HepG2 (cell line): ENCODE measurements around the gene HADH. TPM values are rescaled to one million over a fixed set of nuclear protein-coding genes. Genes with fewer than 3 reads are reported as not detected.

Experiments used
- ATAC-seq: fragments of 200-7000 bp; cut with Tn5 transposase; 3 replicates; pipeline ENCODE4 v1.9.1; 2020; ENCODE audit warnings: mild to moderate bottlenecking, moderate library complexity
- BruUV-seq: library from RNA; stranded (reverse); fragments of 400-500 nt; replicated peaks from 2 replicates; lab custom pipeline; 2021; lab: Mats Ljungman, UMichigan
- CTCF ChIA-PET: fragments of 300-600 bp; formaldehyde crosslinking; extraction: SDS; loops from one replicate; lab custom pipeline; 2021; ENCODE audit warnings: low total read pairs, inconsistent platforms, low intra/inter-chr PET ratio; lab: Yijun Ruan, JAX
- POLR2A ChIA-PET: fragments of 350-600 bp; sonication (Branson Sonifier 250); formaldehyde crosslinking; loops from one replicate; lab custom pipeline; 2020; ENCODE audit warnings: antibody characterized with exemption, inconsistent platforms; lab: Yijun Ruan, JAX
- DNase-seq: peaks from one replicate; pipeline ENCODE4 v3.0.0-alpha.2; 2015; ENCODE audit warnings: low spot score
- FAIRE-seq: peaks from 3 replicates; lab custom pipeline; 2011; peaks lifted over from hg19 to GRCh38; lab: Jason Lieb, UNC
- H2AFZ ChIP-seq: one replicate; pipeline ENCODE4 v1.6.1; 2011; ENCODE audit warnings: low read length, inconsistent platforms
- H3K27ac ChIP-seq: fragments of 300-600 bp; 3 replicates; pipeline ENCODE4 v1.8.0; 2011; ENCODE audit warnings: mixed run types, mild to moderate bottlenecking, mixed read lengths, low read length, inconsistent platforms; ENCODE audit not compliant: insufficient read depth; ENCODE audit errors: extremely low read length
- H3K27me3 ChIP-seq, 2 experiments: fragments of 200-600 bp in 1 of 2; 2 replicates in 1 of 2; 3 replicates in 1 of 2; pipeline versions ENCODE4 v1.6.0 to v1.8.0; 2011; ENCODE audit warnings: low read length in 2 of 2, mild to moderate bottlenecking in 2 of 2, moderate library complexity in 2 of 2, inconsistent platforms in 1 of 2; ENCODE audit not compliant: insufficient read depth in 2 of 2, control insufficient read depth in 1 of 2
- H3K36me3 ChIP-seq, 2 experiments: fragments of 200-600 bp in 1 of 2; replicated peaks in 1 of 2; 2 replicates in 1 of 2; 3 replicates in 1 of 2; pipeline versions ENCODE4 v1.5.1 to v1.8.0; 2011; ENCODE audit warnings: low read length in 2 of 2, inconsistent platforms in 1 of 2; ENCODE audit not compliant: insufficient read depth in 2 of 2, control insufficient read depth in 1 of 2
- H3K4me1 ChIP-seq: 2 replicates; pipeline ENCODE4 v1.5.1; 2012; ENCODE audit warnings: low read length, inconsistent platforms; ENCODE audit not compliant: insufficient read depth
- H3K4me2 ChIP-seq: 2 replicates; pipeline ENCODE4 v1.6.0; 2011; ENCODE audit warnings: low read depth, low read length, inconsistent platforms
- H3K4me3 ChIP-seq, 3 experiments: fragments of 200-600 bp in 1 of 3; sonication (generic), shearing (Covaris generic) in 1 of 3; replicated peaks in 1 of 3; 2 replicates each; pipeline ENCODE4 v1.5.1; 2011 to 2016; ENCODE audit warnings: low read length in 3 of 3, inconsistent platforms in 2 of 3, low read depth in 2 of 3, mild to moderate bottlenecking in 2 of 3, control low read depth in 1 of 3, mixed read lengths in 1 of 3; ENCODE audit not compliant: insufficient read depth in 1 of 3
- H3K79me2 ChIP-seq: one replicate; pipeline ENCODE4 v1.6.1; 2011; ENCODE audit warnings: low read length, inconsistent platforms; ENCODE audit not compliant: insufficient read depth
- H3K9ac ChIP-seq: 2 replicates; pipeline ENCODE4 v1.6.0; 2011; ENCODE audit warnings: mild to moderate bottlenecking, low read depth, low read length, inconsistent platforms; ENCODE audit not compliant: insufficient read depth
- H3K9me3 ChIP-seq: 2 replicates; pipeline ENCODE4 v1.5.1; 2012; ENCODE audit warnings: mild to moderate bottlenecking, low read length
- H4K20me1 ChIP-seq: 2 replicates; pipeline ENCODE4 v1.6.0; 2011; ENCODE audit warnings: inconsistent platforms, mild to moderate bottlenecking, low read length, moderate library complexity; ENCODE audit not compliant: insufficient read depth
- ATRX ChIP-seq: sonication (generic); formaldehyde crosslinking; IDR thresholded peaks from 2 replicates; pipeline ENCODE4 v1.4.0; 2020; ENCODE audit warnings: missing genetic modification reagents, borderline replicate concordance
- GATA4 ChIP-seq: sonication (generic); IDR thresholded peaks from 2 replicates; pipeline ENCODE4 v1.6.1; 2016; ENCODE audit warnings: antibody characterized with exemption, low read depth, borderline replicate concordance
- HHEX ChIP-seq: IDR thresholded peaks from 2 replicates; pipeline ENCODE4 v1.6.1; 2016; ENCODE audit warnings: control low read depth
- HOXA5 ChIP-seq: sonication (generic); formaldehyde crosslinking; IDR thresholded peaks from 2 replicates; pipeline ENCODE4 v1.4.0; 2020; ENCODE audit warnings: missing genetic modification reagents
- MIXL1 ChIP-seq: IDR thresholded peaks from 2 replicates; pipeline ENCODE4 v1.6.1; 2016
- NFE2 ChIP-seq: sonication (generic); formaldehyde crosslinking; IDR thresholded peaks from 2 replicates; pipeline ENCODE4 v1.4.0; 2020; ENCODE audit warnings: missing genetic modification reagents
- PCBP1 ChIP-seq: fragments of 200-400 bp; formaldehyde crosslinking; IDR thresholded peaks from 2 replicates; pipeline ENCODE4 v1.6.1; 2017; ENCODE audit warnings: mild to moderate bottlenecking, low read depth, low read length, borderline replicate concordance
- ZNF205 ChIP-seq: IDR thresholded peaks from 2 replicates; pipeline ENCODE4 v1.6.1; 2018; ENCODE audit warnings: missing biosample characterization, missing genetic modification reagents
- ZNF224 ChIP-seq: sonication (generic); formaldehyde crosslinking; IDR thresholded peaks from 2 replicates; pipeline ENCODE4 v1.5.0; 2020; ENCODE audit warnings: mild to moderate bottlenecking, missing genetic modification reagents
- ZNF264 ChIP-seq: sonication (generic); formaldehyde crosslinking; IDR thresholded peaks from 2 replicates; pipeline ENCODE4 v1.4.0; 2020; ENCODE audit warnings: missing genetic modification reagents
- ZNF468 ChIP-seq: sonication (generic); formaldehyde crosslinking; IDR thresholded peaks from 2 replicates; pipeline ENCODE4 v1.8.0; 2022; ENCODE audit warnings: mild to moderate bottlenecking, moderate library complexity, missing genetic modification reagents
- ZNF547 ChIP-seq: sonication (generic); formaldehyde crosslinking; IDR thresholded peaks from 2 replicates; pipeline ENCODE4 v1.5.1; 2020; ENCODE audit warnings: mild to moderate bottlenecking, missing genetic modification reagents
- WGBS: methylation state at CpG from one replicate; pipeline ENCODE4 v1.1.6; 2017; ENCODE audit warnings: low lambda C conversion rate; 5-methylcytosine and 5-hydroxymethylcytosine counted together
- in situ Hi-C: cut with HindIII; loops from 2 replicates; pipeline ENCODE4 v1.10.0; 2017; ENCODE audit warnings: low pct_unique_long_range_greater_than_20kb; ENCODE audit not compliant: extremely low pct_ligation_motif_present
- intact Hi-C: fragments of 100-400 bp; cut with micrococcal nuclease; formaldehyde crosslinking; loops from one replicate; pipeline ENCODE4 v1.10.0; 2022; ENCODE audit not compliant: unreplicated experiment
- polyA plus RNA-seq, 8 experiments: library from polyadenylated mRNA; depleted of rRNA in 3 of 8; stranded (reverse) in 7 of 8; unstranded in 1 of 8; fragments of >200 nt; fragmentation: Illumina TruSeq in 4 of 8; extraction: Trizol in 4 of 8; gene quantifications; 2 replicates each; pipeline versions ENCODE4 v1.2.1 to v1.2.3, GENCODE V29; 2011 to 2016; ENCODE audit warnings: low read depth in 4 of 8, missing spikeins in 1 of 8, mixed read lengths in 1 of 8; ENCODE audit not compliant: insufficient read depth in 1 of 8
- total RNA-seq, 5 experiments: library from RNA; depleted of rRNA; stranded (reverse); fragments of >200 nt; fragmentation: Illumina TruSeq; extraction: Trizol; gene quantifications; 2 replicates each; pipeline ENCODE4 v1.2.3, GENCODE V29; 2016; ENCODE audit warnings: low read depth in 1 of 5
- TF ChIP-seq, protein P1 (sequence below): sonication (generic); formaldehyde crosslinking; IDR thresholded peaks from 2 replicates; pipeline ENCODE4 v1.4.0; 2020; ENCODE audit warnings: missing genetic modification reagents
- TF ChIP-seq, protein P2 (sequence below): sonication (generic); formaldehyde crosslinking; IDR thresholded peaks from 2 replicates; pipeline ENCODE4 v1.4.0; 2020; ENCODE audit warnings: mild to moderate bottlenecking, missing genetic modification reagents
- TF ChIP-seq, protein P3 (sequence below), 2 experiments: sonication (generic) in 1 of 2; formaldehyde crosslinking in 1 of 2; IDR thresholded peaks; 2 replicates each; pipeline versions ENCODE4 v1.4.0 to v1.6.1; 2018 to 2020; ENCODE audit warnings: missing genetic modification reagents in 2 of 2, borderline replicate concordance in 1 of 2, low read depth in 1 of 2, mild to moderate bottlenecking in 1 of 2, missing biosample characterization in 1 of 2
- TF ChIP-seq, protein P4 (sequence below): sonication (generic); formaldehyde crosslinking; IDR thresholded peaks from 2 replicates; pipeline ENCODE4 v1.4.0; 2020; ENCODE audit warnings: missing genetic modification reagents

The HADH gene
- total and polyA plus RNA-seq, 2 of the 13 experiments (the other 11 are each of a cell fraction or from before 2014, with no cell fraction given) = 29.6 to 33.9 TPM

DNA sequence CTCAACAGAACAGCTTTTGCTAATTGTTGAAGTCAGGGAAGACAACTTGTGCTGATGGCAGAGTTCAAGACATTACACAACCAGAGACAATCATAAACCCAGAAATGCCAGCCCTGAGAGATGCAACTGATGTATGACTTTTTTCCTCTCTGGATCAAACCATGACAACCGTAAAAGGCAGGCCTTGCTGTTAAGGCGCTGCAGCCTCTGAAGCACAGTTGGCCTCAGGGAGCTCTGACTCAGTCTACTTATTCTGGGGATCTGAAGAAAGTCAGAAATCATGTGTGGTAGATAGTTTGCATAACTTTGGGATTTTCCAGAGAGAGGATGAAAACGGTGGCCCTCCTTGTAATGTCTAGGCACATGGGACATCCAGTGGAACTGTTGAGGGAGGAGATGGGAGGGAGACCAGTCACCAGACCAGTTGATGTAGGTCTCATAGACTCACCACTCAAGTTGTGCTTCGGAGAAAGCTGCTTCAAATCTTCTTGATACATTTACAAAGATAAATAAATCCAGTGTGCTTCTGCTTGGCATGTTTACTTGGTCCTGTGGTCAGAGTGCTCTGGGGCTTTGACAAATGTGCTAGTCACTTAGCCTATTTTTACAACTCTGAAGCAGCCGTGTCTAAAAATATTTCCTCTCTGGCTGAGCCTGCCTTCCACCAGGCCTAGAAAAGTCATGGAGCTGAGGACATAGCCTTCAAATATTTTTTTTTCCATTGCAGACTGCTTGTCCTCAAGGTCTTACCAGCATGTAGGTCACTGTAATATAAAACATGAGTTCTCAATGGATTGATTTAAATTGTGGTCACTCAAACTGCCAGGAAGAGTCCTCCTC, 7.5 kb downstream of the HADH start:
- no peak overlapping the region for H3K27ac ChIP-seq
- no peaks in the 10 kb centered on the region for H3K9me3 ChIP-seq
- in situ Hi-C loops (no loop called here), intact Hi-C loops (no loop called here)
- BruUV-seq = no TSS peak
- H3K9ac ChIP-seq = no peak overlapping the region
- H3K4me1 ChIP-seq = peaks cover 39% of the 10 kb centered on the region
- ChIA-PET CTCF (no interaction called here), POLR2A (no interaction called here)
- WGBS = 93% methylated on average over 4 of the region's 5 CpGs
- DNase-seq (no peak), FAIRE-seq (no peak), ATAC-seq (no peak)
- H3K4me3 ChIP-seq = no peak overlapping the region
- peaks cover 0 to 4% of the 10 kb centered on the region in 2 experiments; a peak in 1 of 5 replicates for H3K36me3 ChIP-seq
- TF ChIP-seq HHEX (CRISPR knock-in tag) (no peak), ZNF205 (CRISPR knock-in tag) (no peak), ZNF264 (CRISPR knock-in tag) (no peak), MIXL1 (CRISPR knock-in tag) (no peak), ATRX (CRISPR knock-in tag) (no peak), PCBP1 (no peak), NFE2 (CRISPR knock-in tag) (no peak), ZNF468 (CRISPR knock-in tag) (no peak), HOXA5 (CRISPR knock-in tag) (no peak), ZNF224 (CRISPR knock-in tag) (no peak), ZNF547 (no peak), GATA4 (no peak)
- TF ChIP-seq, protein P1, sequence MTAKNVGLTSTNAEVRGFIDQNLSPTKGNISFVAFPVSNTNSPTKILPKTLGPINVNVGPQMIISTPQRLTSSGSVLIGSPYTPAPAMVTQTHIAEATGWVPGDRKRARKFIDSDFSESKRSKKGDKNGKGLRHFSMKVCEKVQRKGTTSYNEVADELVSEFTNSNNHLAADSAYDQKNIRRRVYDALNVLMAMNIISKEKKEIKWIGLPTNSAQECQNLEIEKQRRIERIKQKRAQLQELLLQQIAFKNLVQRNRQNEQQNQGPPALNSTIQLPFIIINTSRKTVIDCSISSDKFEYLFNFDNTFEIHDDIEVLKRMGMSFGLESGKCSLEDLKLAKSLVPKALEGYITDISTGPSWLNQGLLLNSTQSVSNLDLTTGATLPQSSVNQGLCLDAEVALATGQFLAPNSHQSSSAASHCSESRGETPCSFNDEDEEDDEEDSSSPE (CRISPR knock-in tag) = no peak
- TF ChIP-seq, protein P2, sequence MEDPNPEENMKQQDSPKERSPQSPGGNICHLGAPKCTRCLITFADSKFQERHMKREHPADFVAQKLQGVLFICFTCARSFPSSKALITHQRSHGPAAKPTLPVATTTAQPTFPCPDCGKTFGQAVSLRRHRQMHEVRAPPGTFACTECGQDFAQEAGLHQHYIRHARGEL (CRISPR knock-in tag) = no peak
- TF ChIP-seq, protein P3, sequence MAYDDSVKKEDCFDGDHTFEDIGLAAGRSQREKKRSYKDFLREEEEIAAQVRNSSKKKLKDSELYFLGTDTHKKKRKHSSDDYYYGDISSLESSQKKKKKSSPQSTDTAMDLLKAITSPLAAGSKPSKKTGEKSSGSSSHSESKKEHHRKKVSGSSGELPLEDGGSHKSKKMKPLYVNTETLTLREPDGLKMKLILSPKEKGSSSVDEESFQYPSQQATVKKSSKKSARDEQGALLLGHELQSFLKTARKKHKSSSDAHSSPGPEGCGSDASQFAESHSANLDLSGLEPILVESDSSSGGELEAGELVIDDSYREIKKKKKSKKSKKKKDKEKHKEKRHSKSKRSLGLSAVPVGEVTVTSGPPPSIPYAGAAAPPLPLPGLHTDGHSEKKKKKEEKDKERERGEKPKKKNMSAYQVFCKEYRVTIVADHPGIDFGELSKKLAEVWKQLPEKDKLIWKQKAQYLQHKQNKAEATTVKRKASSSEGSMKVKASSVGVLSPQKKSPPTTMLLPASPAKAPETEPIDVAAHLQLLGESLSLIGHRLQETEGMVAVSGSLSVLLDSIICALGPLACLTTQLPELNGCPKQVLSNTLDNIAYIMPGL (CRISPR knock-in tag; IDR thresholded peaks at IDR 0.05; ENCODE audit: borderline replicate concordance in 1 of 2, low read depth in 1 of 2) = no peak
- TF ChIP-seq, protein P4, sequence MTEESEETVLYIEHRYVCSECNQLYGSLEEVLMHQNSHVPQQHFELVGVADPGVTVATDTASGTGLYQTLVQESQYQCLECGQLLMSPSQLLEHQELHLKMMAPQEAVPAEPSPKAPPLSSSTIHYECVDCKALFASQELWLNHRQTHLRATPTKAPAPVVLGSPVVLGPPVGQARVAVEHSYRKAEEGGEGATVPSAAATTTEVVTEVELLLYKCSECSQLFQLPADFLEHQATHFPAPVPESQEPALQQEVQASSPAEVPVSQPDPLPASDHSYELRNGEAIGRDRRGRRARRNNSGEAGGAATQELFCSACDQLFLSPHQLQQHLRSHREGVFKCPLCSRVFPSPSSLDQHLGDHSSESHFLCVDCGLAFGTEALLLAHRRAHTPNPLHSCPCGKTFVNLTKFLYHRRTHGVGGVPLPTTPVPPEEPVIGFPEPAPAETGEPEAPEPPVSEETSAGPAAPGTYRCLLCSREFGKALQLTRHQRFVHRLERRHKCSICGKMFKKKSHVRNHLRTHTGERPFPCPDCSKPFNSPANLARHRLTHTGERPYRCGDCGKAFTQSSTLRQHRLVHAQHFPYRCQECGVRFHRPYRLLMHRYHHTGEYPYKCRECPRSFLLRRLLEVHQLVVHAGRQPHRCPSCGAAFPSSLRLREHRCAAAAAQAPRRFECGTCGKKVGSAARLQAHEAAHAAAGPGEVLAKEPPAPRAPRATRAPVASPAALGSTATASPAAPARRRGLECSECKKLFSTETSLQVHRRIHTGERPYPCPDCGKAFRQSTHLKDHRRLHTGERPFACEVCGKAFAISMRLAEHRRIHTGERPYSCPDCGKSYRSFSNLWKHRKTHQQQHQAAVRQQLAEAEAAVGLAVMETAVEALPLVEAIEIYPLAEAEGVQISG = no peak
- no peak overlapping the region for H2AFZ ChIP-seq
- peaks cover 36% of the 10 kb centered on the region for H3K79me2 ChIP-seq
- no peak overlapping the region for H3K4me2 ChIP-seq
- H4K20me1 ChIP-seq = no peaks in the 10 kb centered on the region
- H3K27me3 ChIP-seq = no peaks in the 10 kb centered on the region
